Heart right ventricle (tissue), 16 donors: ENCODE data around the gene SCYGR2. TPM values are rescaled to one million over a fixed set of nuclear protein-coding genes. Genes with fewer than 3 reads are reported as not detected.

ENCODE experiments used
- ATAC-seq, 8 donors: fragments of 200-7000 bp; cut with Tn5 transposase; one replicate each; pipeline ENCODE4 v1.9.1; 2020; ENCODE audit warnings: mild to moderate bottlenecking in 8 of 8, moderate library complexity in 8 of 8, moderate number of reproducible peaks in 1 of 8
- DNase-seq, 2 donors: peaks; one replicate each; pipeline ENCODE4 v3.0.0-alpha.2; 2020
- H3K27ac ChIP-seq, 10 donors: fragments of 200-600 bp; sonication (generic) in 2 of 10; one replicate each; pipeline versions ENCODE4 v1.5.0 to v1.8.0; 2020 to 2022; ENCODE audit warnings: mild to moderate bottlenecking in 3 of 10
- H3K27me3 ChIP-seq, 7 donors: fragments of 200-600 bp; one replicate each; pipeline ENCODE4 v1.8.0; 2021 to 2022; ENCODE audit warnings: mild to moderate bottlenecking in 2 of 7
- H3K36me3 ChIP-seq, 9 donors: fragments of 200-600 bp; sonication (generic) in 1 of 9; one replicate each; pipeline versions ENCODE4 v1.5.0 to v1.8.0; 2020 to 2022; ENCODE audit warnings: mild to moderate bottlenecking in 2 of 9
- H3K4me1 ChIP-seq, 9 donors: fragments of 200-600 bp; sonication (generic) in 1 of 9; one replicate each; pipeline versions ENCODE4 v1.5.0 to v1.8.0; 2020 to 2022; ENCODE audit warnings: mild to moderate bottlenecking in 4 of 9
- H3K4me3 ChIP-seq, 10 donors: fragments of 200-600 bp; sonication (generic) in 2 of 10; one replicate each; pipeline versions ENCODE4 v1.5.0 to v1.8.0; 2020 to 2022; ENCODE audit warnings: mild to moderate bottlenecking in 7 of 10, moderate library complexity in 2 of 10
- H3K9me3 ChIP-seq, 11 donors: fragments of 200-600 bp in 10 of 11; sonication (generic) in 2 of 11; one replicate each; pipeline versions ENCODE4 v1.5.0 to v1.8.0; 2013 to 2022; ENCODE audit warnings: mild to moderate bottlenecking in 2 of 11, control low read depth in 1 of 11, moderate library complexity in 1 of 11
- WGBS, 2 donors: extraction: QIAGEN DNeasy Blood & Tissue Kit; methylation state at CpG; one replicate each; pipeline ENCODE4 v1.1.7; 2013; ENCODE audit warnings: inconsistent platforms in 1 of 2; 5-methylcytosine and 5-hydroxymethylcytosine counted together
- intact Hi-C, 10 donors: fragments of 100-400 bp; cut with DNase I; formaldehyde crosslinking; loops; one replicate each; pipeline versions ENCODE4 v1.11.1 to v1.14.2; 2022
- polyA plus RNA-seq, 2 donors: library from polyadenylated mRNA; stranded (reverse); fragments of 200-250 nt; gene quantifications; one replicate each; pipeline ENCODE4 v1.2.3, GENCODE V29; 2013
- total RNA-seq, 10 donors: library from RNA; stranded (reverse); fragmentation: NEBNext Ultra II Directional in 3 of 10; extraction: Animal tissue kit (Norgen Biotek cat#: 25700) in 3 of 10; gene quantifications; one replicate each; pipeline versions ENCODE4 v1.2.1 to v1.2.4, GENCODE V29; 2021 to 2023
- TF ChIP-seq, protein P1 (sequence below), 9 donors: fragments of 200-600 bp; sonication (generic) in 2 of 9; IDR thresholded peaks; one replicate each; pipeline versions ENCODE4 v1.5.0 to v1.8.0; 2021 to 2022; ENCODE audit warnings: antibody characterized with exemption in 9 of 9, mild to moderate bottlenecking in 5 of 9, moderate library complexity in 1 of 9
- donor health status: Arrhythmogenic right ventricular cardiomyopathy.
- donor health status: ischemic (EF 13 %, LVEDD 7.1; RV severe dilation, severe dysfunction).
- donor health status: healthy with polysubstance abuse.
- donor health status: DM: no; HTN: yes; CAD: no.
- donor health status: DM: no; HTN: no; CAD: no.
- donor health status: ischemic (EF 25% LVEDD 6.9; RV normal size, moderate dysfunction).
- donor health status: ischemic (EF 25% LVEDD 5.7; RV mildly dilated, moderate dysfunction).
- donor health status: healthy.
- donor health status: DM: yes; HTN: yes; CAD: no.
- donor health status: Ischemic cardiomyopathy.
- donor health status: ischemic (EF 35%, LVEDD 5.7; RV mildly dilated, moderate dysfunction).
- donor health status: nonischemic (EF 11% LVEDD 7.7; RV severe dilation, severe dysfunction).
- donor health status: DM: yes; HTN: yes; CAD: no.
- donor health status: PGD.
- donor health status: ischemic (EF 29% LVEDD 5.4; RV normal size, mild dysfunction).
- donor health status: nonischemic (EF 23%, LVEDD 6.1; RV moderate dilation, normal function).

SCYGR2 gene
- total and polyA plus RNA-seq, 12 donors: not detected

DNA sequence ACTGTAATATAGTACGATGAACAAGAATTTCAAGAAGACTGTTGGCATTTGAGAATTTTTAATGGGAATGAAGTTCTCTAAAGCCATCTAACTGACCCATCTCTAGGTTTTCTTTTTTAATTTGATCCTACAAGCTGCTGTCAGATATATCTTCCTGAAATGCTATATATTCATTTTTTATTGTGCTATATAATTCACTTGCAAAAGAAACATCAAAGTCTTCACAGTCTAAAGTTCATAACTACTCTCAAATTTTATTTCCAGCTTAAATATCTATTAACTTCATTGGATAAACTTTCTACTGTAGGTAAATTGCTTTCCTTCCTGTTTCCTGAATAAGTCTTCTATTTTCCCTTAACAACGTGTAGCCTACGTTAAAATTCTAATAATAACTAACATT, 3.7 kb downstream of the SCYGR2 start:
- no peak for DNase-seq

DNA sequence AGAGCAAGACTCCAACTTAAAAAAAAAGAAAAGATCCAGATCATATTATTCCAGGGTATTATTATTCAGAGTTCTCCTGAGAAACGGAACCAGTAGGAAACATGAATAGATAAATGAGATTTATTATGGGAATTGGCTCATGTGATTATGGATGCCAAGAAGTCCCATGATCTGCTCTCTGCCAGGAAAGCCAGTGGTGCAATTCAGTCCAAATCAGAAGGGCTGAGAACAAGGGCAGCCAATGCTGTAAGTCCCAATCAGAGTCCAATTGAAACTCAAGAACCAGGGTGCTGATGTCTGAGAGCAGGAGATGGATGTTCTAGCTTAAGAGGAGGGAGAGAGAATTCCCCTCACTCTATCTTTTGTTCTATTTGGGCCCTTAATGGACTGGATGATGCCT, 7.8 kb downstream of the SCYGR2 start:
- H3K36me3 ChIP-seq: no peaks in the 10 kb centered on the region
- no peak overlapping the region for H3K4me3 ChIP-seq
- ATAC-seq (peak in 1 of 8 donors; percentile 39), DNase-seq (no peak)
- peaks cover 0 to 12% (median 0%) of the 10 kb centered on the region in 7 donors for H3K27me3 ChIP-seq
- H3K9me3 ChIP-seq: no peaks in the 10 kb centered on the region
- H3K4me1 ChIP-seq: peaks cover 0 to 5% (median 0%) of the 10 kb centered on the region in 9 donors
- 64 to 80% methylated on average over 1 of the region's 1 CpG for WGBS, 2 donors
- H3K27ac ChIP-seq: no peak overlapping the region
- TF ChIP-seq, protein P1, sequence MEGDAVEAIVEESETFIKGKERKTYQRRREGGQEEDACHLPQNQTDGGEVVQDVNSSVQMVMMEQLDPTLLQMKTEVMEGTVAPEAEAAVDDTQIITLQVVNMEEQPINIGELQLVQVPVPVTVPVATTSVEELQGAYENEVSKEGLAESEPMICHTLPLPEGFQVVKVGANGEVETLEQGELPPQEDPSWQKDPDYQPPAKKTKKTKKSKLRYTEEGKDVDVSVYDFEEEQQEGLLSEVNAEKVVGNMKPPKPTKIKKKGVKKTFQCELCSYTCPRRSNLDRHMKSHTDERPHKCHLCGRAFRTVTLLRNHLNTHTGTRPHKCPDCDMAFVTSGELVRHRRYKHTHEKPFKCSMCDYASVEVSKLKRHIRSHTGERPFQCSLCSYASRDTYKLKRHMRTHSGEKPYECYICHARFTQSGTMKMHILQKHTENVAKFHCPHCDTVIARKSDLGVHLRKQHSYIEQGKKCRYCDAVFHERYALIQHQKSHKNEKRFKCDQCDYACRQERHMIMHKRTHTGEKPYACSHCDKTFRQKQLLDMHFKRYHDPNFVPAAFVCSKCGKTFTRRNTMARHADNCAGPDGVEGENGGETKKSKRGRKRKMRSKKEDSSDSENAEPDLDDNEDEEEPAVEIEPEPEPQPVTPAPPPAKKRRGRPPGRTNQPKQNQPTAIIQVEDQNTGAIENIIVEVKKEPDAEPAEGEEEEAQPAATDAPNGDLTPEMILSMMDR (IDR thresholded peaks at IDR 0.05): no peak
- intact Hi-C loops: no loop called here

More for the DNA sequence above, 3.7 kb downstream of the SCYGR2 start:
- H3K27me3 ChIP-seq: peaks cover 0 to 2% (median 0%) of the 10 kb centered on the region in 7 donors
- ATAC-seq: no peak
- H3K4me3 ChIP-seq: no peak overlapping the region
- no peaks in the 10 kb centered on the region for H3K36me3 ChIP-seq
- WGBS, 2 donors: 68 to 79% methylated on average over 3 of the region's 3 CpGs
- intact Hi-C loops: no loop called here
- H3K9me3 ChIP-seq: no peaks in the 10 kb centered on the region
- H3K27ac ChIP-seq: no peak overlapping the region
- TF ChIP-seq, protein P1 (IDR thresholded peaks at IDR 0.05): no peak
- H3K4me1 ChIP-seq: no peaks in the 10 kb centered on the region

DNA sequence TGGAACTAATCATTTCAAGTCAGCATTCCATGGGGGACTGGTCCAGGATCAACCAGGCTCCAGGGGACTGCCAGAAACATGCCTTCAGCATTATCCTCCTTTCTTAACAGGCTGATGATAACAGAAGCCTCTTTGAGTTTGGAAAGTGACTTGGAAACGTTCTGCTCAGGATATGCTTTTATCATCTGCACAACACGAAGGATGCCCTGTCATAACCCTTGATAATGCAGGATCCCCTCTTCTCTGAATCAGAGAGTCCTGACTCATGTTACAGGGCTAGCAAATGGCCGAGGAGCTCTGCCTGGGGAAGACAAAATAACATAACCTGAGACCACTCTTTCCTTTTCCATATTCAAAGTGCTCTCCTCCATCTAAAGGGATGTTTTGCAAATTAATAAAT, 9.2 kb downstream of the SCYGR2 start:
- H3K4me3 ChIP-seq: no peak overlapping the region
- TF ChIP-seq, protein P1 (IDR thresholded peaks at IDR 0.05): no peak
- no peak overlapping the region for H3K27ac ChIP-seq
- DNase-seq: no peak
- WGBS, 2 donors: 24 to 31% methylated on average over 3 of the region's 3 CpGs
- intact Hi-C loops: no loop called here
- H3K4me1 ChIP-seq: peaks cover 0 to 5% (median 0%) of the 10 kb centered on the region in 9 donors
- no peaks in the 10 kb centered on the region for H3K36me3 ChIP-seq
- ATAC-seq: no peak
- no peaks in the 10 kb centered on the region for H3K9me3 ChIP-seq
- peaks cover 0 to 17% (median 0%) of the 10 kb centered on the region in 7 donors for H3K27me3 ChIP-seq

DNA sequence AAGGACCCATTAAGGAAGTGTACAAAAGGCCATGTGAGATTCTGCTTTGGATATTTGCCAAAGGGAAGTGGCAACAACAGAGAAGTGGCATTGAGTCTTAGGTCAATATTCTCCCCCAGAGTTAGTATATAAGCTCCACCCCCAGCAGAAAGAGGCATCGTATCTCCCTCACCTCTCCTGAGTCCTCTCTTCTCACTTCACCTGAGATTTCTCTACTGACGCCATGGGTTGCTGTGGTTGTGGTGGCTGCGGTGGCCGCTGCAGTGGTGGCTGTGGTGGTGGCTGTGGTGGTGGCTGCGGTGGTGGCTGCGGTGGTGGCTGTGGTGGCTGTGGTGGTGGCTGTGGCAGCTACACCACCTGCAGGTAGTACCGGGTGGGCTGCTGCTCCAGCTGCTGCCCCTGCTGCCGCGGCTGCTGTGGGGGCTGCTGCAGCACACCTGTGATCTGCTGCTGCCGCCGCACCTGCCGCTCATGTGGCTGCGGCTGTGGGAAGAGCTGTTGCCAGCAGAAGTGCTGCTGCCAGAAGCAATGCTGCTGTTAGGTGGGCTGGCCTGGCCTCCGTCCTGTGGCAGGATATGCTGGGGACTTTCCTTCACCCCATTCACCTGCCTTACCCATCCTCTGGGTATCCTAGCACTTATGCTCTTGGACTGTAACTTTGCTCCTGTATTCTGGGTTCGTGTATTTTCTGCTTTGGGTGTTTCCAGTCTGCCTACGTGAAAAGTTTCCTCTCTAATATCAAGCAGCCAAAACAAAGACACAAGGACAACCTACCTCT, 10.1 kb downstream of the SCYGR2 start:
- WGBS, 2 donors: 79 to 85% methylated on average over 16 of the region's 16 CpGs
- ATAC-seq (peak in 4 of 8 donors; percentile 27 to 68 (median 46)), DNase-seq (no peak)
- no peak overlapping the region for H3K27ac ChIP-seq
- intact Hi-C loops: no loop called here
- H3K9me3 ChIP-seq: no peaks in the 10 kb centered on the region
- no peaks in the 10 kb centered on the region for H3K36me3 ChIP-seq
- TF ChIP-seq, protein P1 (IDR thresholded peaks at IDR 0.05): no peak
- peaks cover 0 to 5% (median 0%) of the 10 kb centered on the region in 9 donors for H3K4me1 ChIP-seq
- peaks cover 0 to 17% (median 0%) of the 10 kb centered on the region in 7 donors for H3K27me3 ChIP-seq
- H3K4me3 ChIP-seq: no peak overlapping the region
